K562 (cell line): ENCODE results near the gene SZT2. TPM values are rescaled to one million over a fixed set of nuclear protein-coding genes. Genes with fewer than 3 reads are reported as not detected.

ENCODE experiments used
- ARNT ChIP-seq, 2 experiments: fragments of 450-650 bp; IDR thresholded peaks; 2 replicates each; pipeline ENCODE4 v1.6.1; 2016; ENCODE audit warnings: mild to moderate bottlenecking in 1 of 2
- BRF1 ChIP-seq: IDR thresholded peaks from 3 replicates; pipeline ENCODE4 v1.6.1; 2011; ENCODE audit warnings: borderline replicate concordance, mild to moderate bottlenecking; ENCODE audit not compliant: insufficient read length; ENCODE audit errors: extremely low read depth
- BRF2 ChIP-seq: IDR thresholded peaks from 3 replicates; pipeline ENCODE4 v1.6.1; 2011; ENCODE audit warnings: borderline replicate concordance, mild to moderate bottlenecking; ENCODE audit not compliant: insufficient read length, insufficient read depth
- EGR1 ChIP-seq: fragments of 450-650 bp; conservative IDR thresholded peaks from 2 replicates; pipeline ENCODE4 v1.6.1; 2017; ENCODE audit warnings: mild to moderate bottlenecking
- ETV5 ChIP-seq: sonication (generic); formaldehyde crosslinking; IDR thresholded peaks from 2 replicates; pipeline ENCODE4 v1.4.0; 2020; ENCODE audit warnings: low read depth, mild to moderate bottlenecking, missing genetic modification reagents
- FOS ChIP-seq: IDR thresholded peaks from 3 replicates; pipeline ENCODE4 v1.6.1; 2011; ENCODE audit not compliant: insufficient read length; ENCODE audit errors: extremely low read depth
- FOXK1 ChIP-seq: sonication (generic); formaldehyde crosslinking; IDR thresholded peaks from 2 replicates; pipeline ENCODE4 v1.8.0; 2022; ENCODE audit warnings: missing genetic modification reagents, mild to moderate bottlenecking, borderline replicate concordance
- FOXO4 ChIP-seq: fragments of 450-650 bp; formaldehyde crosslinking; IDR thresholded peaks from 2 replicates; pipeline ENCODE4 v1.4.0; 2020; ENCODE audit warnings: mild to moderate bottlenecking, moderate library complexity
- NCOA1 ChIP-seq: fragments of 450-650 bp; IDR thresholded peaks from 2 replicates; pipeline ENCODE4 v1.6.1; 2016; ENCODE audit warnings: low read depth
- PHF20 ChIP-seq: fragments of 450-650 bp; IDR thresholded peaks from 2 replicates; pipeline ENCODE4 v1.6.1; 2018; ENCODE audit not compliant: partially characterized antibody
- POU5F1 ChIP-seq: fragments of 150-350 bp; IDR thresholded peaks from 2 replicates; pipeline ENCODE4 v1.6.1; 2014; ENCODE audit warnings: borderline replicate concordance, low read length, low read depth, mild to moderate bottlenecking; ENCODE audit not compliant: partially characterized antibody
- RCOR1 ChIP-seq, 2 experiments: IDR thresholded peaks; 2 replicates each; pipeline ENCODE4 v1.6.1; 2012; ENCODE audit warnings: low read depth in 2 of 2, low read length in 2 of 2, borderline replicate concordance in 1 of 2, improper control_type of control experiment in 1 of 2
- RUNX1 ChIP-seq: sonication (generic); IDR thresholded peaks from 2 replicates; pipeline ENCODE4 v1.6.1; 2016; ENCODE audit warnings: antibody characterized with exemption, low read depth
- USF1 ChIP-seq: sonication (generic); formaldehyde crosslinking; IDR thresholded peaks from 2 replicates; pipeline ENCODE4 v1.9.0; 2022; ENCODE audit warnings: mild to moderate bottlenecking, missing genetic modification reagents
- ZMIZ1 ChIP-seq, 2 experiments: fragments of 150-350 bp in 1 of 2; IDR thresholded peaks; 2 replicates each; pipeline ENCODE4 v1.6.1; 2012 to 2016; ENCODE audit warnings: low read depth in 2 of 2, low read length in 2 of 2, mild to moderate bottlenecking in 1 of 2, moderate library complexity in 1 of 2
- ZNF274 ChIP-seq: IDR thresholded peaks from 2 replicates; pipeline ENCODE4 v1.6.1; 2011; ENCODE audit warnings: low read depth, mild to moderate bottlenecking, low read length, moderate library complexity, borderline replicate concordance
- ZNF655 ChIP-seq: fragments of 250-450 bp; sonication (Bioruptor Pico); IDR thresholded peaks from 2 replicates; pipeline ENCODE4 v1.5.0; 2021
- polyA plus RNA-seq, 8 experiments: library from polyadenylated mRNA; depleted of rRNA in 4 of 8; stranded (reverse) in 5 of 8; unstranded in 3 of 8; fragments of >200 nt; fragmentation: Nextera tagmentation in 2 of 8; fragmentation: Illumina TruSeq in 1 of 8; extraction: Ambion mirVana in 2 of 8; extraction: Trizol in 1 of 8; gene quantifications; 2 replicates each; pipeline versions ENCODE4 v1.2.1 to v1.2.3, GENCODE V29; 2011 to 2014; ENCODE audit warnings: inconsistent platforms in 1 of 8, missing spikeins in 1 of 8
- total RNA-seq, 7 experiments: library from RNA; depleted of rRNA in 6 of 7; stranded (reverse); fragments of >200 nt in 6 of 7; fragmentation: Illumina TruSeq in 2 of 7; extraction: Trizol in 2 of 7; gene quantifications; 2 replicates each; pipeline versions ENCODE4 v1.2.1 to v1.2.3, GENCODE V29; 2011 to 2021; ENCODE audit warnings: low replicate concordance in 1 of 7

Gene SZT2
- total and polyA plus RNA-seq, 9 of the 15 experiments (the other 6 are each of a cell fraction or from before 2014, with no cell fraction given) = 0.88 to 31.0 (median 12.8) TPM

- TF ChIP-seq ZMIZ1 (IDR thresholded peaks at IDR 0.05; ENCODE audit: low read depth in 2 of 2, low read length in 2 of 2) (peak in 1 of 2 experiments; percentile 75; a peak in 2 of 4 replicates), USF1 (CRISPR knock-in tag) (peak; percentile 65), ZNF655 (CRISPR knock-in tag) (no peak), BRF1 (no peak), PHF20 (peak; percentile 25), RCOR1 (IDR thresholded peaks at IDR 0.05; ENCODE audit: borderline replicate concordance in 1 of 2, low read depth in 2 of 2, low read length in 2 of 2) (peak; percentile 26 to 82; a peak in 3 of 4 replicates), POU5F1 (no peak), BRF2 (no peak), ZNF274 (no peak), FOXO4 (CRISPR knock-in tag) (no peak), ARNT (IDR thresholded peaks at IDR 0.05) (0 out of 4 replicates have a peak, but pooled peaks of 1 of the 2 experiments have one; percentile 36), FOXK1 (CRISPR knock-in tag) (peak; percentile 59; the same call in 1 of the 2 replicates), FOS (no peak), EGR1 (peak; percentile 68), RUNX1 (no peak), NCOA1 (peak; percentile 50; the same call in 1 of the 2 replicates), ETV5 (CRISPR knock-in tag) (no peak)
These were observed 22.4 kb upstream of the SZT2 start (continued) for GRCh38 chr1:43367026-43367903.
